Motor neuron (in vitro differentiated cells): ENCODE measurements around the gene RIIAD1. TPM values are rescaled to one million over a fixed set of nuclear protein-coding genes. Genes with fewer than 3 reads are reported as not detected.

Experiments used
- total RNA-seq, 8 experiments: library from RNA; unstranded; fragments of 300-600 nt; gene quantifications; 2 replicates each; pipeline versions ENCODE4 v1.2.3 to v1.2.4, GENCODE V29; 2022

RIIAD1 gene
- total RNA-seq, 8 experiments from 2014 or later, result 1.1 to 20.8 (median 9.0) TPM; not detected in 2

Other genes starting within 250 kb of the RIIAD1 start
- gene CGN, start 210.1 kb upstream of the RIIAD1 start, total RNA-seq, result 1 to 10 TPM in 4 of 8 experiments, under 1 TPM in 4; 0.20 to 4.4 (median 1.6) TPM
- gene TUFT1, start 181.2 kb upstream of the RIIAD1 start, total RNA-seq, result 10 to 100 TPM in 5 of 8 experiments, 1 to 10 TPM in 2, under 1 TPM in 1; 0.87 to 33.7 (median 24.6) TPM
- 10 to 100 TPM; 13.9 to 38.7 (median 31.0) TPM for gene SNX27, start 109.5 kb upstream of the RIIAD1 start, total RNA-seq
- 100 to 1,000 TPM in 1 of 8 experiments, 10 to 100 TPM in 4, under 1 TPM in 3; 0.09 to 108 (median 44.7) TPM for gene CELF3, start 4.7 kb upstream of the RIIAD1 start, total RNA-seq
- 100 to 1,000 TPM in 1 of 8 experiments, 10 to 100 TPM in 7; 63.2 to 122 (median 72.8) TPM for gene MRPL9, start 42.0 kb downstream of the RIIAD1 start, total RNA-seq
- 10 to 100 TPM in 5 of 8 experiments, 1 to 10 TPM in 3; 1.1 to 38.3 (median 17.5) TPM for gene TDRKH, start 69.0 kb downstream of the RIIAD1 start, total RNA-seq
- under 1 TPM in 6 of 8 experiments, not detected in 2; 0.05 to 0.57 (median 0.22) TPM for gene LINGO4, start 83.9 kb downstream of the RIIAD1 start, total RNA-seq
- gene RORC, start 110.3 kb downstream of the RIIAD1 start, total RNA-seq, result 1 to 10 TPM in 1 of 8 experiments, under 1 TPM in 6, not detected in 1; 0.05 to 1.0 (median 0.23) TPM
- under 1 TPM in 4 of 8 experiments, not detected in 4; 0.21 to 0.61 (median 0.23) TPM for gene C2CD4D, start 118.3 kb downstream of the RIIAD1 start, total RNA-seq
- 1 to 10 TPM in 1 of 8 experiments, not detected in 7; 1.8 TPM for gene THEM5, start 132.2 kb downstream of the RIIAD1 start, total RNA-seq
- gene THEM4, start 188.0 kb downstream of the RIIAD1 start, total RNA-seq, result 10 to 100 TPM; 15.6 to 25.8 (median 21.8) TPM